ENCODE measurements around the gene PRCD.
A peak's percentile ranks its signal among the peaks of the same experiment; 100 is the strongest.
"Not testable (repeated sequence)": the region's sequence is repeated elsewhere in the genome, so short reads cannot be mapped to it uniquely, and the experiment has no call there.

Gene PRCD

DNA sequence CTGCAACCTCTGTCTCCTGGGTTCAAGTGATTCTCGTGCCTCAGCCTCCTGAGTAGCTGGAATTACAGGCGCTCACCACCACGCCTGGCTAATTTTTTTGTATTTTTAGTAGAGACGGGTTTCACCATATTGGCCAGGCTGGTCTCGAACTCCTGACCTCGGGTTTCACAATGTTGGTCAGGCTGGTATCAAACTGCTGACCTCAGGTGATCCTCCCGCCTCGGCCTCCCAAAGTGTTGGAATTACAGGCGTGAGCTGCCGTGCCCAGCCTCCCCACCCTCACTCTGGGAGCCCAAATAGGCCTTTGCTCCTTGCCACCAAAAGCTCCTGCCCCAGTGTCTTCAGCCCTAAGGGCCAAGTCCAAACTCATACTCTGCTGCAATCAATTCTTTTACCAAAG lies 18.2 kb upstream of the PRCD start:
- H3K4me1 ChIP-seq (ENCODE audit: insufficient read depth, low read length), result peaks cover 16% of the 10 kb centered on the region
- H3K9me3 ChIP-seq (ENCODE audit: low read length), result not testable (repeated sequence)

DNA sequence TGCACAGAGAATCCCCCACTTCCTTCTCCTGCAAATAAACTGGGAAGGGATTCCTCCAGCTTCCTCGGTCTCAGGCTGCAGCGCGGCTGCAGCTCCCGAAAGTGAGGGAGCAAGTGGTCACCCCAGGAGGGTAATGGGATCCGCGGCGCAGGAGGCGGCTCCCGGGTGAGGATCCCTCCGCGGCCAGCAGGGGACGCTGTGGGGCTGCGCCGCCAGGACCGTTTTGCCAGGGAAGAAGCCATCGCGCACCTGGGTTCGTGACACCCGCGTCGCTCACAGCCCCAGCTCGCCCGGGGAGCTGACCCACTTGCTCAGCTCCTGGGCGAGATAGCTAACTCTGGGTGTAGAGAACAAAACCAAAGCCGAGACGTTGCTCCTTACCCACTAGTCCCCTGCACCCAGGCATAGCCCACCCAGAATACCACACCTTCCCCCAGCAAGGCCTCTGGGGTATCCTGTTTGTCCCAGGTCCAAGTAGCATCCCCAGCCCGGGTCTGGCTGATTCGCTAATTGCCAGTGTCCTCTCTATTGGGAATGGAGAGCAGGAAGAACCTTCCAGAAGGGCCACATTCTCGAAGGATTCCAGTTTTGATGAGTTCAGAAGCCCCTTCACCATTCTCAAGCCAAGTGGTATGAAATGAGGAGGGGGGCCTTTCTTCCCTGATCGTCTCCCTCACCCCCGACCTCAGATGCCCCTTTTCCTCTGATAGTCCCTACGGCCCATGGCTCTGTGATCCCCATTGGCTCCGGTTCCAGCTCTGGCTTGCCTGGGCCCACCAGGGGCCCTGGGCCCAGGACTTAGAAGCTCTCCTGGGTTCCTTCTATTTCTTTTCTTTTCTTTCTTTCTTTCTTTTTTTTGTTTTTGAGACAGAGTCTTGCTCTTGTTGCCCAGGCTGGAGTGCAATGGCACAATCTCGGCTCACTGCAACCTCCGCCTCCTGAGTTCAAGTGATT lies 16.5 kb upstream of the PRCD start:
- Histone ChIP-seq H3K9me3 (ENCODE audit: low read length) (no peaks in the 10 kb centered on the region), H3K9ac (ENCODE audit: low read length) (no peak overlapping the region), H3K4me3 (ENCODE audit: low read depth in 1 of 2, low read length in 2 of 2) (peak overlapping the region in 1 of 2 donors; percentile 24), H3K36me3 (ENCODE audit: insufficient read depth, low read length) (no peaks in the 10 kb centered on the region), H3K27ac (ENCODE audit: low read depth, low read length) (no peak overlapping the region), H3K4me1 (ENCODE audit: insufficient read depth, low read length) (peaks cover 24% of the 10 kb centered on the region), H3K27me3 (ENCODE audit: control insufficient read depth in 1 of 2, insufficient read depth in 2 of 2, low read length in 2 of 2) (peaks cover 0 to 15% of the 10 kb centered on the region in 2 donors)

More for the DNA sequence above, 18.2 kb upstream of the PRCD start:
- not testable (repeated sequence) for H3K4me3 ChIP-seq (ENCODE audit: low read depth in 1 of 2, low read length in 2 of 2); H3K36me3 ChIP-seq (ENCODE audit: insufficient read depth, low read length); H3K9ac ChIP-seq (ENCODE audit: low read length); H3K27ac ChIP-seq (ENCODE audit: low read depth, low read length)
- H3K27me3 ChIP-seq (ENCODE audit: control insufficient read depth in 1 of 2, insufficient read depth in 2 of 2, low read length in 2 of 2), result peaks cover 0 to 13% of the 10 kb centered on the region in 2 donors

DNA sequence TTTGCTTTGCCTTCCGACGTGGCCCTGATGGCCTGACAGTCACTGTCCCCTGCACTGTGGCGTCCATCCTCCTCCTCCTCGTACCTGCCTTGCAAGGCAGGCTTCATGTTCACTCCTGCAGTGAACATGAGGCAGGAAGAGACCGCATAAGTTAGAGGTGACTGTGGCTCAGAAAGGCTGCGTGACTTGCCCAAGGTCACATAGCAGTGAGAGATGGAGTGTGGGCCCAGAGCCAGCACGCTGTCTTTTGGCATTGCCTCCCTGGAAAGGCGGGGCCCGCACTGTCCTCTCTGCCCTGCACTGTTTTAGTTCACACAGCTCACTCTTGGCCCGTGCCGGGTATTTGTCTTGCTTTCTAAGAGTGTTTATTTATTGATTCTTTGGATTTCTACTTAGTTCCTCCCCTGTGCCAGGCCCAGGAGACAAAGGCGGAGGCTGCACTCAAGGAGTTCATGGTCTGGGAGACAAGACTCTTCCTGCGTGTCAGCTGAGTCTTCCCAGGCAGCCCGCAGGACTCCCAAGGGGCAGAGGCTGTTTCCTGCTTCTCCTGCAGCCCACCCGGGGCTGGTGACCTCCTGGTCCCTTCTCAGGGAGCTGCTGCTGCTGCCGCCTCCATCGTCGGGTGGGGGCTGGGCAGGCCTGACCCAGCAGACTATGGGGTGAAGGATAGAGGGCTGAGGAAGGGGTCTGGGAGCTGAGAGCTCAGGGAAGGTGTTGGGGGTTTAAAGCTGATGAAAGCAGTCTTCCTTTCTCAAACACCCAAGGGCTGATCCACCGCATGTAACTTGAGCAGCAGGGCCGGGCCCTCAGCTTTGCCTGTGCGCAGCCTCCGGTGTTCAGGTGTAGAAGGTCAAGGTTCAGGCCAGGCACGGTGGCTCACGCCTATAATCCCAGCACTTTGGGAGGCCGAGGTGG lies 15.0 kb upstream of the PRCD start:
- H3K9me3 ChIP-seq (ENCODE audit: low read length), result no peaks in the 10 kb centered on the region
- no peak overlapping the region for H3K9ac ChIP-seq (ENCODE audit: low read length)
- no peak overlapping the region for H3K4me3 ChIP-seq (ENCODE audit: low read depth in 1 of 2, low read length in 2 of 2)
- H3K4me1 ChIP-seq (ENCODE audit: insufficient read depth, low read length), result peaks cover 37% of the 10 kb centered on the region
- H3K36me3 ChIP-seq (ENCODE audit: insufficient read depth, low read length), result no peaks in the 10 kb centered on the region
- no peak overlapping the region for H3K27ac ChIP-seq (ENCODE audit: low read depth, low read length)
- H3K27me3 ChIP-seq (ENCODE audit: control insufficient read depth in 1 of 2, insufficient read depth in 2 of 2, low read length in 2 of 2), result peaks cover 0 to 17% of the 10 kb centered on the region in 2 donors

DNA sequence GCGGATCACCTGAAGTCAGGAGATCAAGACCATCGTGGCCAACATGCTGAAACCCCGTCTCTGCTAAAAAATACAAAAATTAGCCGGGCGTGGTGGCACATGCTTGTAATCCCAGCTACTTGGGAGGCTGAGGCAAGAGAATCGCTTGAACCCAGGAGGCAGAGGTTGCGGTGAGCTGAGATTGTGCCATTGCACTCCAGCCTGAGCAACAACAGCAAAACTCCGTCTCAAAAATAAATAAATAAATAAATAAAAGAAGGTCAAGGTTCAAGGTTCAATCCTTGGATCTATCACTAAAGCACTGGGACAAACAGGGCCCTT lies 14.4 kb upstream of the PRCD start:
- H3K4me1 ChIP-seq (ENCODE audit: insufficient read depth, low read length), result peaks cover 41% of the 10 kb centered on the region
- H3K9ac ChIP-seq (ENCODE audit: low read length); H3K36me3 ChIP-seq (ENCODE audit: insufficient read depth, low read length); H3K9me3 ChIP-seq (ENCODE audit: low read length); H3K4me3 ChIP-seq (ENCODE audit: low read depth in 1 of 2, low read length in 2 of 2); H3K27ac ChIP-seq (ENCODE audit: low read depth, low read length): not testable (repeated sequence)
- peaks cover 0 to 17% of the 10 kb centered on the region in 2 donors for H3K27me3 ChIP-seq (ENCODE audit: control insufficient read depth in 1 of 2, insufficient read depth in 2 of 2, low read length in 2 of 2)

DNA sequence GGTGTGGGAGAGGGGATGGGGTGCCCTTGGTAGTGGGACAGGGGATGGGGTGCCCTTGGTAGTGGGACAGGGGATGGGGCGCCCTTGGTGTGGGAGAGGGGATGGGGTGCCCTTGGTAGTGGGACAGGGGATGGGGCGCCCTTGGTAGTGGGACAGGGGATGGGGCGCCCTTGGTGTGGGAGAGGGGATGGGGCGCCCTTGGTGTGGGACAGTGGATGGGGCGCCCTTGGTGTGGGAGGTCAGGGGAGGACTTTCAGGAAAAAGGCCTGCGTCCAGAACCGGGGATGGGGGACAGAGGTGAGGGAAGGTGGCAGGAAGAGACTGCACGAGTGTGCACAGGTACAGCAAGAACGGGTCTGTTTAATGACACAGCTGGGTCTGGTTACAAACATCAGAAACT lies 12.8 kb upstream of the PRCD start:
- H3K9me3 ChIP-seq (ENCODE audit: low read length); H3K36me3 ChIP-seq (ENCODE audit: insufficient read depth, low read length); H3K9ac ChIP-seq (ENCODE audit: low read length); H3K4me3 ChIP-seq (ENCODE audit: low read depth in 1 of 2, low read length in 2 of 2): not testable (repeated sequence)
- Histone ChIP-seq H3K27me3 (ENCODE audit: control insufficient read depth in 1 of 2, insufficient read depth in 2 of 2, low read length in 2 of 2) (peaks cover 0 to 17% of the 10 kb centered on the region in 2 donors), H3K27ac (ENCODE audit: low read depth, low read length) (peak overlapping the region; percentile 24), H3K4me1 (ENCODE audit: insufficient read depth, low read length) (peaks cover 47% of the 10 kb centered on the region)

DNA sequence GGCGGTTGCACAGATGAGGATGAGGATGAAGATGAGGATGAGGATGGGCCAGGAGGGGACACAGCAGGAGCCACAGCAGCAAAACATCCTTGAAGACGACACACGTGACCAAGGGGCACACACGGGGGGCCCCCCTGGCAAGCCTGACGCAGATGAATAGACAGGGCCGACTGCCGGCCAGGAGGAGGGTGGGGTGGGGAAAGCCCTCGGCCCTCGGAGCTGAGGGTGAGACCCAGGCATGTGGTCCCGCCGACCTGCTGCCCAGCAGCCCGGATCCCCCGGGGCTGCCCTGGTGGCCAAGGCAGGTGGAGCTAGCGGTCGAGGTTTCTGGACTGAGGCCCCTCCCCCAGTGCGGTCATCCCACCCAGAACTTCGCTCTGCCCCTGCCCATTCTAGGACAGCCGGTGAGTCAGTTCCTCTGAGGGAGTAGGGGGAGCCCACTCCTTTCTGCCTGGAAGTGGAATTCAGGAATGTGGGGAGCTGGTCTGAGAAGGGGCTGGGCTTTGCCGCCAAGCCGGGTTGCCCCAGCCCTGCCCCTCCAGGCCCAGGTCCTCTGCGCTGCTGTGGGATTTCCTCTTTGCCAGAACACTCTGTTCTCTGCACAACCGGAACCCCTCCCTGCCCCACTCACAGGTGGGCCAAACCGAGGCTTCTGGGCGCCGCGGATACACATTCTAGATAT lies 12.3 kb upstream of the PRCD start:
- H3K9ac ChIP-seq (ENCODE audit: low read length), result no peak overlapping the region
- peaks cover 0 to 16% of the 10 kb centered on the region in 2 donors for H3K27me3 ChIP-seq (ENCODE audit: control insufficient read depth in 1 of 2, insufficient read depth in 2 of 2, low read length in 2 of 2)
- no peak overlapping the region for H3K4me3 ChIP-seq (ENCODE audit: low read depth in 1 of 2, low read length in 2 of 2)
- no peaks in the 10 kb centered on the region for H3K36me3 ChIP-seq (ENCODE audit: insufficient read depth, low read length)
- H3K27ac ChIP-seq (ENCODE audit: low read depth, low read length), result peak overlapping the region; percentile 24
- no peaks in the 10 kb centered on the region for H3K9me3 ChIP-seq (ENCODE audit: low read length)
- H3K4me1 ChIP-seq (ENCODE audit: insufficient read depth, low read length), result peaks cover 47% of the 10 kb centered on the region

DNA sequence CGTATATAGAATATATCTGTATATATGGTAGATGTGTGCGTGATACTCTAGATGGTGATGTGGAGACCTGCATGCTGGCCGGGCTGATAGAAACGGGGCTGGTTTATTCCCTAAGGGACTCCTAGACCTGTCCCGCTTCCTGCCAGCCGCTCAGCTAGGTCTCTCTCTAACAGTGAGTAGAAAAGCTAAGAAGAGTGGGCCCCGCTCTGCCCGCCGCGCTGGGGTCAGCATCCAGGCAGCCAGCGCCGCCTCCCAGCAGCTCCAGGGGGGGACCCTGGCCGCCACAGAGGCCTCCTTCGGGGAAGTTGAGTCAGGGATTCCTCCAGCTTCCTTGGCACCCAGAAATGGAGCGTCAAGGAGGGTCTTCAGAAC lies 11.7 kb upstream of the PRCD start:
- H3K9me3 ChIP-seq (ENCODE audit: low read length), result no peaks in the 10 kb centered on the region
- H3K4me1 ChIP-seq (ENCODE audit: insufficient read depth, low read length), result peaks cover 43% of the 10 kb centered on the region
- H3K27me3 ChIP-seq (ENCODE audit: control insufficient read depth in 1 of 2, insufficient read depth in 2 of 2, low read length in 2 of 2), result peaks cover 0 to 10% of the 10 kb centered on the region in 2 donors
- no peak overlapping the region for H3K9ac ChIP-seq (ENCODE audit: low read length)
- peak overlapping the region; percentile 14 for H3K27ac ChIP-seq (ENCODE audit: low read depth, low read length)
- no peaks in the 10 kb centered on the region for H3K36me3 ChIP-seq (ENCODE audit: insufficient read depth, low read length)
- H3K4me3 ChIP-seq (ENCODE audit: low read depth in 1 of 2, low read length in 2 of 2), result no peak overlapping the region

DNA sequence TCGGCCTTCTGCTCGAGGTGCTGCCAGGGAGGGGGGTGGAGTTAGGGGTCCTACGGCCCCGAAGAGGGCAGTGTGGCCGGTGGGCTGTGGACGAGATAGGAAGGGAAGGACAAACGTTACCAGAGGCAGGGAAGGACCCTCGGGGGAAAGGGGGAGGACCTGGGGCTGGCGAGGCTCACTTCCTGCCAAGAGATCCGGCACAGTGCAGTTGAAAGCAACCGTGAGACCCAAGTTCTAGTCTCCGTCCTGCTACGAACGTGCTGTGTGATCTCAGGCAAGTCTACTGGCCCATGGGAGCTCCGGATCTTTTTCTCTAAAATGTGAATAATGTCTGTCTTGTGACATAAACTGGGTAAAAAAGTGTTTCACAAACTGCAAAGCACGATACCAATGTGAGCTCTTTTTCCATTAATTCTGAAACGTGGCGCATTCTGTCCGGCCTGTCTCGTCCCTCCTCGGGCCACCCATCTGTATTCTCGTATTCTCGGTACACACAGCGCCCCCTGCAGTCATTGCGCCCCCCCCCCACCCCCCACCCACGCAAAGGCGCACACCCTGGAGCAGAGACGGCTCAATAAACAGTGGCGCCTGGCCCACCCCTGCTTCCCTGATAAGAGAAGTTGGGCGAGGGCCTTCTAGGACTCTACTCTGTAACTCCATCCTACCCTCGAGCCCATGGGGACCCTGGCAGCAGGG lies 11.2 kb upstream of the PRCD start:
- peaks cover 0 to 5% of the 10 kb centered on the region in 2 donors for H3K27me3 ChIP-seq (ENCODE audit: control insufficient read depth in 1 of 2, insufficient read depth in 2 of 2, low read length in 2 of 2)
- H3K36me3 ChIP-seq (ENCODE audit: insufficient read depth, low read length), result no peaks in the 10 kb centered on the region
- H3K9me3 ChIP-seq (ENCODE audit: low read length), result no peaks in the 10 kb centered on the region
- H3K4me3 ChIP-seq (ENCODE audit: low read depth in 1 of 2, low read length in 2 of 2), result no peak overlapping the region
- peaks cover 39% of the 10 kb centered on the region for H3K4me1 ChIP-seq (ENCODE audit: insufficient read depth, low read length)
- H3K27ac ChIP-seq (ENCODE audit: low read depth, low read length), result peak overlapping the region; percentile 63
- H3K9ac ChIP-seq (ENCODE audit: low read length), result no peak overlapping the region

DNA sequence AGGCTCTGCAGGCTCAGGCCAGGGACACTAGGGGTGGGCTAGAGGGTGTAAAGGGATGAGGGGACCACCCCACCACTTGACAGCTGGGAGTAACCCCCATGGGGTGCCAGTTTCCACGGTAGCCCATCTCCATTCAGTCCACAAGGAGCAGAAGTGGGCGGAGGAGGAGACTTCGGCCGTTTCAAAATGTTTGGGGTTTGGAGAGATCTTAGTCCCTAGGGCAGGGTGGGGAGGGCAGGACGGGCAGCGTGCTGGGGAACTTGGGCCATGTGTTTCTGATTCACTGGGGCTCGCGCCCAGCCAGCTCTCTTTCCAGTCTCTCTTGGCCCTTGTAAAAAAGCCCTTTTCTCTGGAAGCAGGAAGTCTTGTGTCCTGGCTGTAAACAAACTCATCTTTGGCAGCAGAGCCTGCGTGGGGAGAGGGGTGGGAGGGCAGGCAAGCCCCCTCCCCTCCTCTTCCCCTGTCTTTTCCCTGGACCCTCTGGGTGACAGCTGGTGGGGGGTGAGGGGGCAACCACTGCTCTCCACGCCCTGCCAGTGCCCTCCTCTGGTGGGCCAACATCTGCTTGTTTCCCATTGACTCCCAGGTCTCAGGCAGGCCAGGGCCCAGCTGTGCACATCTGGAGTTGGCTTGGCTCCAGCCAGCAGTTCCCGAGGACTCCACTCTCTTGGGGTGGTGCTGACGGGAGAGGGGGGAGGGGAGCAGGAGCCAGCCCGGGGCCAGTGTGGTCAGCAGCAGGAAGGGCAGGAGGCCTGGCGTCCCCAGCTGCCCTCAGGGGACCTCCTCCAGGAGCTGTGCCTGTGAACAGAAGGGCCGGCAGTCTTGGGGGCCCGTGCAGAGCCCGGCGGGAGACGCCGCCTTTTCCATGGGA lies 10.4 kb upstream of the PRCD start:
- Histone ChIP-seq H3K9ac (ENCODE audit: low read length) (no peak overlapping the region), H3K4me1 (ENCODE audit: insufficient read depth, low read length) (peaks cover 39% of the 10 kb centered on the region), H3K27ac (ENCODE audit: low read depth, low read length) (peak overlapping the region; percentile 63), H3K27me3 (ENCODE audit: control insufficient read depth in 1 of 2, insufficient read depth in 2 of 2, low read length in 2 of 2) (peaks cover 0 to 4% of the 10 kb centered on the region in 2 donors), H3K36me3 (ENCODE audit: insufficient read depth, low read length) (no peaks in the 10 kb centered on the region), H3K9me3 (ENCODE audit: low read length) (no peaks in the 10 kb centered on the region), H3K4me3 (ENCODE audit: low read depth in 1 of 2, low read length in 2 of 2) (no peak overlapping the region)

DNA sequence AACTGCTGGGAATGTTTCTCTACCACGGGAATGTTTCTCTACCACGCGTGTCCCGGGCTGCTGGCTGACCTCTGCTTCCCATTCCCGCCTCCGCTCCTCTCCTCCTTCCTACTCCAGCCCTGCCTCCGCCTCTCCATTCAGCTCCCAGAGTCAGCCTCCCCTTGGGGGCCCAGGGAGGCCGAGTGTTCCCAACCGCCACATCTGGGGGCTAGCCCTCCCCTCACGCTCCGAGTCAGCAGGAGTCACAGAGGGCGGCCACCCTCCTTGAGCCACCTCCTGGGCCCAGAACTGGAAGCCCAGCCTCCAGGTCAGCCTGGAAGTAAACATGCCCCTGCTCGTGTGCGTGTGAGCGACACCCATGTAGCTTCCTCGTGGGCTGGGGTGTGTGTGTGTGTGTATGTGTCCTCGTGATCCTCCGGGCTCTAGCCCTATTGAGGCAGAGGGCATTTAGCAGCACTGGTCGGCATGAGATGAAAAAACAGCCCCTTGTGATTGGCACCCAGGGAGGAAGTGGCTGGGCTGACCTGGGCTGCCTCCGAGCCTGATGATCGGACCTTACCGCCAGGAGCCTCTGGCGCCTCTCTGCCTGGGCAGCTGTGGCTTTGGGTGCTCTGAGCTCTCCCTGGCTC lies 9.6 kb upstream of the PRCD start:
- Histone ChIP-seq H3K4me3 (ENCODE audit: low read depth in 1 of 2, low read length in 2 of 2) (no peak overlapping the region), H3K36me3 (ENCODE audit: insufficient read depth, low read length) (no peaks in the 10 kb centered on the region), H3K9me3 (ENCODE audit: low read length) (no peaks in the 10 kb centered on the region), H3K27me3 (ENCODE audit: control insufficient read depth in 1 of 2, insufficient read depth in 2 of 2, low read length in 2 of 2) (peaks cover 0 to 9% of the 10 kb centered on the region in 2 donors), H3K4me1 (ENCODE audit: insufficient read depth, low read length) (peaks cover 31% of the 10 kb centered on the region), H3K9ac (ENCODE audit: low read length) (no peak overlapping the region), H3K27ac (ENCODE audit: low read depth, low read length) (peak overlapping the region; percentile 63)

Measured in muscle layer of colon (tissue), 2 donors.